Left lobe of liver (tissue), 2 donors: ENCODE results near the gene FAM241A. TPM values are rescaled to one million over a fixed set of nuclear protein-coding genes. Genes with fewer than 3 reads are reported as not detected.
A peak's percentile ranks its signal among the peaks of the same experiment; 100 is the strongest.
"Not testable (repeated sequence)": the region's sequence is repeated elsewhere in the genome, so short reads cannot be mapped to it uniquely, and the experiment has no call there.

Experiments used
- ATAC-seq: fragments of 200-7000 bp; cut with Tn5 transposase; one replicate; pipeline ENCODE4 v1.9.1; 2020; ENCODE audit warnings: mild to moderate bottlenecking, moderate library complexity
- DNase-seq: peaks from one replicate; pipeline ENCODE4 v3.0.0-alpha.2; 2020; ENCODE audit warnings: low spot score
- total RNA-seq: library from RNA; stranded (reverse); gene quantifications from one replicate; pipeline ENCODE4 v1.2.1, GENCODE V29; 2021
- donor health status: DM: no; HTN: no; CAD: no; lungs with moderate emphysema.
- donor health status: DM: no; HTN: yes; CAD: no.

FAM241A gene
- 1.0 TPM for total RNA-seq

GRCh38 chr4:112145326-112145789 lies at the start of gene FAM241A:
FAM241A (plus strand) TSS chr4:112145454; CDS start chr4:112145581, 127 bp downstream.
- ATAC-seq (peak; percentile 94), DNase-seq (peak; percentile 89)

GRCh38 chr4:112098841-112099530 lies 46.3 kb upstream of the FAM241A start:
- DNase-seq, result no peak
- ATAC-seq, result no peak

GRCh38 chr4:112099701-112100297 lies 45.5 kb upstream of the FAM241A start:
- ATAC-seq (peak; percentile 96), DNase-seq (no peak)

- ATAC-seq, result no peak
Observed at GRCh38 chr4:112102875-112103370, 42.3 kb upstream of the FAM241A start.

GRCh38 chr4:112105201-112105969 lies 39.9 kb upstream of the FAM241A start:
- ATAC-seq, result no peak
- no peak for DNase-seq

More at GRCh38 chr4:112102875-112103370, 42.3 kb upstream of the FAM241A start:
- no peak for DNase-seq

- DNase-seq, result no peak
- no peak for ATAC-seq
Observed at GRCh38 chr4:112109360-112110058, 35.7 kb upstream of the FAM241A start.

GRCh38 chr4:112110059-112110425 lies 35.2 kb upstream of the FAM241A start:
- DNase-seq (no peak), ATAC-seq (no peak)

- no peak for ATAC-seq
Observed at GRCh38 chr4:112111306-112111705, 33.9 kb upstream of the FAM241A start.

GRCh38 chr4:112112095-112112494 lies 33.2 kb upstream of the FAM241A start:
- not testable (repeated sequence) for DNase-seq, ATAC-seq

More at GRCh38 chr4:112111306-112111705, 33.9 kb upstream of the FAM241A start:
- no peak for DNase-seq

- DNase-seq, result no peak
- ATAC-seq, result peak; percentile 42
Observed at GRCh38 chr4:112112590-112113170, 32.6 kb upstream of the FAM241A start.

GRCh38 chr4:112113864-112114263 lies 31.4 kb upstream of the FAM241A start:
- no peak for DNase-seq
- peak; percentile 50 for ATAC-seq

- no peak for ATAC-seq
- DNase-seq, result no peak
Observed at GRCh38 chr4:112114452-112114851, 30.8 kb upstream of the FAM241A start.

GRCh38 chr4:112118742-112119352 lies 26.4 kb upstream of the FAM241A start:
- DNase-seq (no peak), ATAC-seq (no peak)

GRCh38 chr4:112119353-112119783 lies 25.9 kb upstream of the FAM241A start:
- no peak for DNase-seq
- ATAC-seq, result no peak

- ATAC-seq (no peak), DNase-seq (no peak)
Observed at GRCh38 chr4:112120021-112120420, 25.2 kb upstream of the FAM241A start.

GRCh38 chr4:112125416-112125815 lies 19.8 kb upstream of the FAM241A start:
- DNase-seq, result no peak
- no peak for ATAC-seq

- ATAC-seq, result no peak
- DNase-seq, result no peak
Observed at GRCh38 chr4:112127048-112127637, 18.1 kb upstream of the FAM241A start.

- ATAC-seq, result no peak
Observed at GRCh38 chr4:112127803-112128202, 17.5 kb upstream of the FAM241A start.

GRCh38 chr4:112128452-112128851 lies 16.8 kb upstream of the FAM241A start:
- no peak for DNase-seq
- ATAC-seq, result no peak

More at GRCh38 chr4:112127803-112128202, 17.5 kb upstream of the FAM241A start:
- no peak for DNase-seq

- ATAC-seq (no peak), DNase-seq (no peak)
Observed at GRCh38 chr4:112130906-112131305, 14.3 kb upstream of the FAM241A start.
